Caco-2 (cell line): ENCODE results near the gene ARHGAP29. TPM values are rescaled to one million over a fixed set of nuclear protein-coding genes. Genes with fewer than 3 reads are reported as not detected.
"Not testable (repeated sequence)": the region's sequence is repeated elsewhere in the genome, so short reads cannot be mapped to it uniquely, and the experiment has no call there.

Experiments used
- BruUV-seq: library from RNA; stranded (reverse); fragments of 400-500 nt; replicated peaks from 2 replicates; lab custom pipeline; 2021; lab: Mats Ljungman, UMichigan
- CTCF ChIA-PET: fragments of 300-600 bp; sonication (Branson Sonifier 250); formaldehyde crosslinking; loops from one replicate; lab custom pipeline; 2022; ENCODE audit warnings: antibody characterized with exemption; lab: Charles Lee
- POLR2A ChIA-PET: fragments of 300-600 bp; sonication (Branson Sonifier 250); formaldehyde crosslinking; loops from one replicate; lab custom pipeline; 2022; ENCODE audit warnings: antibody characterized with exemption; lab: Charles Lee
- DNase-seq, 2 experiments: peaks; one replicate each; pipeline versions ENCODE4 v3.0.0 to v3.0.0-alpha.2; 2020 to 2022
- H3K27me3 ChIP-seq: replicated peaks from 2 replicates; pipeline ENCODE4 v1.6.0; 2011; ENCODE audit warnings: low read length; ENCODE audit not compliant: control insufficient read depth, insufficient read depth
- H3K36me3 ChIP-seq: 2 replicates; pipeline ENCODE4 v1.5.1; 2011; ENCODE audit warnings: low read length; ENCODE audit not compliant: control insufficient read depth, insufficient read depth
- H3K4me1 ChIP-seq: fragments of 250-450 bp; sonication (Bioruptor Pico); 2 replicates; pipeline ENCODE4 v1.5.1; 2020; ENCODE audit warnings: mild to moderate bottlenecking
- H3K4me3 ChIP-seq: 2 replicates; pipeline ENCODE4 v1.5.1; 2011; ENCODE audit warnings: low read depth, mild to moderate bottlenecking, control low read depth, low read length
- H3K9me3 ChIP-seq: fragments of 250-450 bp; sonication (Bioruptor Pico); 2 replicates; pipeline ENCODE4 v1.5.1; 2020; ENCODE audit warnings: mild to moderate bottlenecking, moderate library complexity
- H3K27ac Mint-ChIP-seq: one replicate; pipeline ENCODE4 v1.8.0; 2022; ENCODE audit warnings: mixed read lengths; ENCODE audit not compliant: unreplicated experiment
- H3K27me3 Mint-ChIP-seq: one replicate; pipeline ENCODE4 v1.8.0; 2022; ENCODE audit warnings: mixed read lengths; ENCODE audit not compliant: insufficient read depth, unreplicated experiment
- H3K36me3 Mint-ChIP-seq: one replicate; pipeline ENCODE4 v1.8.0; 2022; ENCODE audit warnings: mild to moderate bottlenecking, mixed read lengths; ENCODE audit not compliant: insufficient read depth, unreplicated experiment
- H3K4me1 Mint-ChIP-seq: one replicate; pipeline ENCODE4 v1.8.0; 2022; ENCODE audit warnings: low read depth, mixed read lengths; ENCODE audit not compliant: unreplicated experiment
- H3K4me3 Mint-ChIP-seq: one replicate; pipeline ENCODE4 v1.8.0; 2022; ENCODE audit warnings: mild to moderate bottlenecking, moderate library complexity, mixed read lengths; ENCODE audit not compliant: unreplicated experiment
- H3K9me3 Mint-ChIP-seq: one replicate; pipeline ENCODE4 v1.8.0; 2022; ENCODE audit warnings: mixed read lengths; ENCODE audit not compliant: unreplicated experiment
- intact Hi-C: fragments of 100-400 bp; cut with micrococcal nuclease; formaldehyde crosslinking; loops from one replicate; pipeline ENCODE4 v1.10.0; 2022; ENCODE audit not compliant: unreplicated experiment
- total RNA-seq: library from RNA; stranded (reverse); gene quantifications from 2 replicates; pipeline ENCODE4 v1.2.3, GENCODE V29; 2022
- TF ChIP-seq, protein P1 (sequence below), 2 experiments: fragments of 200-600 bp in 1 of 2; IDR thresholded peaks; 1 replicate in 1 of 2; 2 replicates in 1 of 2; pipeline versions ENCODE4 v1.5.1 to v1.8.0; 2011 to 2022; ENCODE audit warnings: antibody characterized with exemption in 1 of 2, control low read depth in 1 of 2, inconsistent platforms in 1 of 2, low read depth in 1 of 2, low read length in 1 of 2, mild to moderate bottlenecking in 1 of 2, moderate library complexity in 1 of 2; ENCODE audit not compliant: insufficient read depth in 1 of 2, severe bottlenecking in 1 of 2, unreplicated experiment in 1 of 2

Gene ARHGAP29
- total RNA-seq, 1 experiment from 2014 or later: 30.3 TPM

DNA sequence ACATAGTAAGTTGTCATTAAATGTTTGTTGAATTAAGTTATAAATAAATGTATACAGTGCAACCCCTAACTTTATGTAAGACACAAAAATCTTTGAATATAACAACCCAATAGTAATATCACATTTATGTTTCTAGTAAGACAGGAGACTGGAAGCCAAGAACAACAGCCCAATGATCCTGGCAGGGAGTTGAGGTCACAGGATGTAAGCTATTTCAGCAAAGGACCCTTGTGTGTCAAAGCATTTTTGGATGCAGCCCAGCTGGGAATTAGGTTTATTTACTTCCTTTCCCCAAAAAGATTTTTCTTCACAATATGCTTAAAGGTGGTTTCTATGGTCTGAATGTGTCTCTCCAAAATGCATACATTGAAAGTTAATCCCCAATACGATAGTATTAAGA lies 82.4 kb downstream of the ARHGAP29 start:
- H3K4me3 ChIP-seq: no peak overlapping the region
- ChIA-PET CTCF (no interaction called here), POLR2A (no interaction called here)
- DNase-seq: no peak
- intact Hi-C loops: no loop called here
- Mint-ChIP-seq H3K36me3 (no peaks in the 10 kb centered on the region), H3K4me3 (no peak overlapping the region), H3K4me1 (no peaks in the 10 kb centered on the region), H3K9me3 (no peaks in the 10 kb centered on the region), H3K27ac (no peak overlapping the region), H3K27me3 (no peaks in the 10 kb centered on the region)
- no peaks in the 10 kb centered on the region for H3K9me3 ChIP-seq
- H3K27me3 ChIP-seq: no peaks in the 10 kb centered on the region
- no peaks in the 10 kb centered on the region for H3K4me1 ChIP-seq
- TF ChIP-seq, protein P1, sequence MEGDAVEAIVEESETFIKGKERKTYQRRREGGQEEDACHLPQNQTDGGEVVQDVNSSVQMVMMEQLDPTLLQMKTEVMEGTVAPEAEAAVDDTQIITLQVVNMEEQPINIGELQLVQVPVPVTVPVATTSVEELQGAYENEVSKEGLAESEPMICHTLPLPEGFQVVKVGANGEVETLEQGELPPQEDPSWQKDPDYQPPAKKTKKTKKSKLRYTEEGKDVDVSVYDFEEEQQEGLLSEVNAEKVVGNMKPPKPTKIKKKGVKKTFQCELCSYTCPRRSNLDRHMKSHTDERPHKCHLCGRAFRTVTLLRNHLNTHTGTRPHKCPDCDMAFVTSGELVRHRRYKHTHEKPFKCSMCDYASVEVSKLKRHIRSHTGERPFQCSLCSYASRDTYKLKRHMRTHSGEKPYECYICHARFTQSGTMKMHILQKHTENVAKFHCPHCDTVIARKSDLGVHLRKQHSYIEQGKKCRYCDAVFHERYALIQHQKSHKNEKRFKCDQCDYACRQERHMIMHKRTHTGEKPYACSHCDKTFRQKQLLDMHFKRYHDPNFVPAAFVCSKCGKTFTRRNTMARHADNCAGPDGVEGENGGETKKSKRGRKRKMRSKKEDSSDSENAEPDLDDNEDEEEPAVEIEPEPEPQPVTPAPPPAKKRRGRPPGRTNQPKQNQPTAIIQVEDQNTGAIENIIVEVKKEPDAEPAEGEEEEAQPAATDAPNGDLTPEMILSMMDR (IDR thresholded peaks at IDR 0.05; ENCODE audit: insufficient read depth in 1 of 2, low read depth in 1 of 2, low read length in 1 of 2, severe bottlenecking in 1 of 2, unreplicated experiment in 1 of 2): no peak
- BruUV-seq: no TSS peak
- no peaks in the 10 kb centered on the region for H3K36me3 ChIP-seq

DNA sequence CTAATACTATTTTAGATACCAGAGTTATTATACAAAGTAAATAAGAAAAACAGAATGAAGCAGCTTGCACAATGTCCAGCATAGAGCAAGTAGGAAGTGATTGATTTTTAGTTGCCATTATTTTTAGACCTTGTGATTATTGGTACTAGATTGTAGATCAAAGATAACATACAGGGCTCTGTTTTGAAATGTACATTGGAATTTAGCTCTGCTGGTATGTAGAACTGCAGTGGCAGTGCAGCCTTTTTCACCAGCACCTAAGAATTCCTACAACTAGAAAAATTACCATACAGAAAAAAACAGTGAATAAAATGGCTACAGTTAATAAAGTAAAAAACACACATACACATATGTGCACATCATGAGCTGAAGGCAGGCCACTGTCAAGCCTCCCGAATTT lies 84.3 kb downstream of the ARHGAP29 start:
- H3K4me1 Mint-ChIP-seq: no peaks in the 10 kb centered on the region
- ChIA-PET POLR2A (no interaction called here), CTCF (no interaction called here)
- no peaks in the 10 kb centered on the region for H3K4me1 ChIP-seq
- TF ChIP-seq, protein P1 (IDR thresholded peaks at IDR 0.05; ENCODE audit: insufficient read depth in 1 of 2, low read depth in 1 of 2, low read length in 1 of 2, severe bottlenecking in 1 of 2, unreplicated experiment in 1 of 2): no peak
- BruUV-seq: no TSS peak
- no peak for DNase-seq
- no peak overlapping the region for H3K4me3 Mint-ChIP-seq
- H3K36me3 Mint-ChIP-seq: no peaks in the 10 kb centered on the region
- H3K27ac Mint-ChIP-seq: no peak overlapping the region
- H3K9me3 Mint-ChIP-seq: no peaks in the 10 kb centered on the region
- intact Hi-C loops: no loop called here
- no peaks in the 10 kb centered on the region for H3K9me3 ChIP-seq
- H3K27me3 ChIP-seq: no peaks in the 10 kb centered on the region
- H3K27me3 Mint-ChIP-seq: no peaks in the 10 kb centered on the region
- H3K4me3 ChIP-seq: no peak overlapping the region
- H3K36me3 ChIP-seq: no peaks in the 10 kb centered on the region

DNA sequence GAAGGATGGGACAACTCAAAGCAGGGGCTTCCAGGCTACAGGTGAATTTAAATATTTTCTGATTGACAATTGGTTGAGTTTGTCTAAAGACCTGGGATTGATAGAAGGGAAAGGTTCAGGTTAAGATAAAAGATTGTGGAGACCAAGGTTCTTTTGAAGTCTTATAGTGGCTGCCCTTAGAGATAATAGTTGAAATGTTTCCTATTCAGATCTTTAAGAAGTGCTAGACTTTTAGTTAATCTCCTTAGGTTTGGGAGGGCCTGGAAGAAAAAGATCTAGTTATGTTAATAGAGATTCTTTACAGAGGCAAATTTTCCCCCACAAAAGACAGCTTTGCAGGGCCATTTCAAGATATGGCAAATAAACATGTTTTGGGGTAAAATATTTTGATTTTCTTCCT lies 88.2 kb downstream of the ARHGAP29 start:
- H3K9me3 ChIP-seq, H3K4me3 Mint-ChIP-seq, H3K27ac Mint-ChIP-seq, H3K4me1 ChIP-seq, H3K27me3 ChIP-seq, H3K9me3 Mint-ChIP-seq, H3K27me3 Mint-ChIP-seq, H3K36me3 ChIP-seq, BruUV-seq, H3K36me3 Mint-ChIP-seq, POLR2A ChIA-PET, H3K4me3 ChIP-seq, DNase-seq, CTCF ChIA-PET, intact Hi-C loops, H3K4me1 Mint-ChIP-seq: not testable (repeated sequence)

DNA sequence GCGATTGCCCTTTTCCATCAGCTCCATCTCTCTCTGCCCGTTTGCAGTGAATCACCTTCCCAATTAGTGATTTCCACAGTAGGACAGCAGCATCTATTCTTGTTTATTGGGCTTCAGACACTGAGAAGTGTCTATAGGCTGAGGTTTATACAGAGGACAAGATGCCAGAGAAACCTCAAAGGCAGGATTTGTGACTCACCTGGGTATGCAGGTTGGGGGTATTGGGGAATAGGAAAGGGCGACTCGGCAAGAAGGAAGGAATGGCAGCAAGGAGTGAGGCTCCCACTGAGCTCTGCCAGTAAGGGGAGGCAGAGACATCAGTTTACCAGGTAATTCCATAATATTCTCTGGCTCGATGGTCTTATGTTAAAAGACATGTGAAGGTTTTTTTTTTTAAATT lies 91.1 kb downstream of the ARHGAP29 start:
- no peaks in the 10 kb centered on the region for H3K4me1 Mint-ChIP-seq
- no peaks in the 10 kb centered on the region for H3K4me1 ChIP-seq
- H3K27ac Mint-ChIP-seq: no peak overlapping the region
- no peaks in the 10 kb centered on the region for H3K36me3 ChIP-seq
- H3K4me3 ChIP-seq: no peak overlapping the region
- BruUV-seq: no TSS peak
- DNase-seq: no peak
- no peak overlapping the region for H3K4me3 Mint-ChIP-seq
- H3K27me3 Mint-ChIP-seq: no peaks in the 10 kb centered on the region
- H3K36me3 Mint-ChIP-seq: no peaks in the 10 kb centered on the region
- intact Hi-C loops: no loop called here
- TF ChIP-seq, protein P1 (IDR thresholded peaks at IDR 0.05; ENCODE audit: insufficient read depth in 1 of 2, low read depth in 1 of 2, low read length in 1 of 2, severe bottlenecking in 1 of 2, unreplicated experiment in 1 of 2): no peak
- POLR2A ChIA-PET: no interaction called here
- H3K9me3 Mint-ChIP-seq: no peaks in the 10 kb centered on the region
- CTCF ChIA-PET: no interaction called here
- no peaks in the 10 kb centered on the region for H3K27me3 ChIP-seq
- no peaks in the 10 kb centered on the region for H3K9me3 ChIP-seq
